IMR-90 (cell line): Measurements from ENCODE around the gene PRSS33. TPM values are rescaled to one million over a fixed set of nuclear protein-coding genes. Genes with fewer than 3 reads are reported as not detected.

Experiments
- ATAC-seq: fragments of 200-7000 bp; cut with Tn5 transposase; 2 replicates; pipeline ENCODE4 v1.9.1; 2020; ENCODE audit warnings: low read depth, mild to moderate bottlenecking, moderate library complexity
- BruUV-seq: library from RNA; stranded (reverse); fragments of 400-500 nt; replicated peaks from 2 replicates; lab custom pipeline; 2021; lab: Mats Ljungman, UMichigan
- CTCF ChIA-PET: fragments of 300-600 bp; formaldehyde crosslinking; extraction: SDS; loops from one replicate; lab custom pipeline; 2021; ENCODE audit warnings: antibody characterized with exemption; lab: Yijun Ruan, JAX
- POLR2A ChIA-PET: fragments of 300-600 bp; sonication (Branson Sonifier 250); formaldehyde crosslinking; loops from one replicate; lab custom pipeline; 2022; ENCODE audit warnings: antibody characterized with exemption; ENCODE audit not compliant: unreplicated experiment; lab: Charles Lee
- DNase-seq: peaks from one replicate; pipeline ENCODE4 v3.0.0; 2013
- H2AFZ ChIP-seq: replicated peaks from 2 replicates; pipeline ENCODE3; 2013; ENCODE audit warnings: low read length, mild to moderate bottlenecking; ENCODE audit not compliant: poor library complexity
- H2AK5ac ChIP-seq: 2 replicates; pipeline ENCODE4 v1.6.1; 2013; ENCODE audit warnings: low read depth, low read length, inconsistent platforms
- H2AK9ac ChIP-seq: replicated peaks from 2 replicates; pipeline ENCODE3; 2013; ENCODE audit warnings: mild to moderate bottlenecking, low read depth, low read length, moderate library complexity; ENCODE audit not compliant: poor library complexity
- H2BK120ac ChIP-seq: 2 replicates; pipeline ENCODE4 v1.6.1; 2013; ENCODE audit warnings: low read depth, low read length, inconsistent platforms
- H2BK15ac ChIP-seq: 3 replicates; pipeline ENCODE4 v1.6.1; 2013; ENCODE audit warnings: low read depth, low read length, inconsistent platforms
- H2BK20ac ChIP-seq: 2 replicates; pipeline ENCODE4 v1.6.1; 2013; ENCODE audit warnings: low read depth, mild to moderate bottlenecking, inconsistent platforms, low read length, moderate library complexity
- H2BK5ac ChIP-seq: 2 replicates; pipeline ENCODE4 v1.6.1; 2013; ENCODE audit warnings: mild to moderate bottlenecking, low read depth, low read length, inconsistent platforms; ENCODE audit not compliant: poor library complexity, severe bottlenecking
- H3K14ac ChIP-seq: replicated peaks from 2 replicates; pipeline ENCODE4 v1.6.1; 2013; ENCODE audit warnings: low read depth, low read length, inconsistent platforms
- H3K18ac ChIP-seq: 2 replicates; pipeline ENCODE4 v1.6.1; 2013; ENCODE audit warnings: low read depth, low read length, control low read depth
- H3K23ac ChIP-seq: 2 replicates; pipeline ENCODE4 v1.6.1; 2013; ENCODE audit warnings: low read depth, low read length, inconsistent platforms
- H3K27ac ChIP-seq: 2 replicates; pipeline ENCODE4 v1.5.1; 2013; ENCODE audit warnings: mild to moderate bottlenecking, control low read depth, low read length; ENCODE audit not compliant: insufficient read depth
- H3K27me3 ChIP-seq: 2 replicates; pipeline ENCODE4 v1.6.1; 2013; ENCODE audit warnings: low read length; ENCODE audit not compliant: control insufficient read depth, insufficient read depth
- H3K36me3 ChIP-seq: 2 replicates; pipeline ENCODE4 v1.6.1; 2013; ENCODE audit warnings: low read length, mixed read lengths; ENCODE audit not compliant: control insufficient read depth, insufficient read depth
- H3K4ac ChIP-seq: 2 replicates; pipeline ENCODE4 v1.6.1; 2013; ENCODE audit warnings: low read depth, low read length, inconsistent platforms
- H3K4me1 ChIP-seq: 2 replicates; pipeline ENCODE4 v1.6.1; 2013; ENCODE audit warnings: low read length, mixed read lengths; ENCODE audit not compliant: control insufficient read depth, insufficient read depth
- H3K4me2 ChIP-seq: 2 replicates; pipeline ENCODE4 v1.6.1; 2013; ENCODE audit warnings: low read depth, mild to moderate bottlenecking, control low read depth, low read length, moderate library complexity
- H3K4me3 ChIP-seq: 2 replicates; pipeline ENCODE4 v1.5.1; 2013; ENCODE audit warnings: low read depth, mild to moderate bottlenecking, control low read depth, low read length, moderate library complexity; ENCODE audit not compliant: insufficient read depth
- H3K56ac ChIP-seq: 2 replicates; pipeline ENCODE4 v1.6.1; 2013; ENCODE audit warnings: low read length, inconsistent platforms; ENCODE audit not compliant: insufficient read depth; ENCODE audit errors: extremely low read depth
- H3K79me1 ChIP-seq, 2 experiments: 2 replicates each; pipeline ENCODE4 v1.6.1; 2013; ENCODE audit warnings: low read length in 2 of 2, inconsistent platforms in 1 of 2, low read depth in 1 of 2
- H3K9ac ChIP-seq: 2 replicates; pipeline ENCODE4 v1.6.1; 2013; ENCODE audit warnings: low read depth, low read length, control low read depth
- H3K9me1 ChIP-seq: 2 replicates; pipeline ENCODE4 v1.6.1; 2013; ENCODE audit warnings: low read length, inconsistent platforms; ENCODE audit not compliant: insufficient read depth
- H3K9me3 ChIP-seq: 2 replicates; pipeline ENCODE4 v1.6.1; 2013; ENCODE audit warnings: low read length; ENCODE audit not compliant: control insufficient read depth, insufficient read depth
- H4K20me1 ChIP-seq: 2 replicates; pipeline ENCODE4 v1.6.1; 2013; ENCODE audit warnings: low read length, inconsistent platforms; ENCODE audit not compliant: insufficient read depth
- H4K5ac ChIP-seq: 2 replicates; pipeline ENCODE4 v1.6.1; 2013; ENCODE audit warnings: mild to moderate bottlenecking, low read depth, low read length, control low read depth
- H4K8ac ChIP-seq, 2 experiments: 2 replicates each; pipeline ENCODE4 v1.6.1; 2013; ENCODE audit warnings: low read depth in 2 of 2, low read length in 2 of 2, control low read depth in 1 of 2, inconsistent platforms in 1 of 2
- H4K91ac ChIP-seq: 2 replicates; pipeline ENCODE4 v1.6.1; 2013; ENCODE audit warnings: low read depth, low read length, inconsistent platforms; ENCODE audit not compliant: insufficient read depth
- BHLHE40 ChIP-seq: fragments of 150-350 bp; IDR thresholded peaks from 2 replicates; pipeline ENCODE4 v1.6.1; 2016; ENCODE audit warnings: mild to moderate bottlenecking, low read depth, low read length
- CEBPB ChIP-seq: IDR thresholded peaks from 2 replicates; pipeline ENCODE4 v1.6.1; 2012; ENCODE audit warnings: low read depth, low read length, improper control_type of control experiment
- CHD1 ChIP-seq: IDR thresholded peaks from 2 replicates; pipeline ENCODE4 v1.6.1; 2012; ENCODE audit warnings: low read depth, low read length, improper control_type of control experiment
- CTCF ChIP-seq: conservative IDR thresholded peaks from 2 replicates; pipeline ENCODE4 v1.5.1; 2012; ENCODE audit warnings: mild to moderate bottlenecking, low read depth, low read length, improper control_type of control experiment
- MAFK ChIP-seq: IDR thresholded peaks from 2 replicates; pipeline ENCODE4 v1.6.1; 2012; ENCODE audit warnings: low read depth, low read length, improper control_type of control experiment
- MAZ ChIP-seq: IDR thresholded peaks from 2 replicates; pipeline ENCODE4 v1.6.1; 2012; ENCODE audit warnings: low read depth, mild to moderate bottlenecking, low read length, improper control_type of control experiment, moderate library complexity, borderline replicate concordance
- MXI1 ChIP-seq: IDR thresholded peaks from 2 replicates; pipeline ENCODE4 v1.6.1; 2012; ENCODE audit warnings: low read depth, mild to moderate bottlenecking, low read length, moderate library complexity, borderline replicate concordance
- NFE2L2 ChIP-seq: fragments of 150-350 bp; IDR thresholded peaks from 2 replicates; pipeline ENCODE4 v1.6.1; 2016; ENCODE audit warnings: low read depth, mild to moderate bottlenecking, low read length
- POLR2A ChIP-seq: IDR thresholded peaks from 2 replicates; pipeline ENCODE4 v1.6.1; 2012; ENCODE audit warnings: mild to moderate bottlenecking, low read depth, low read length
- RCOR1 ChIP-seq: IDR thresholded peaks from 2 replicates; pipeline ENCODE4 v1.6.1; 2012; ENCODE audit warnings: mild to moderate bottlenecking, low read length, improper control_type of control experiment; ENCODE audit not compliant: insufficient replicate concordance
- RFX5 ChIP-seq: IDR thresholded peaks from 2 replicates; pipeline ENCODE4 v1.8.0; 2012; ENCODE audit warnings: low read depth, mild to moderate bottlenecking, low read length, moderate library complexity
- SMC3 ChIP-seq: fragments of 150-350 bp; IDR thresholded peaks from 2 replicates; pipeline ENCODE4 v1.6.1; 2016; ENCODE audit warnings: low read depth, mild to moderate bottlenecking, antibody characterized with exemption, low read length, moderate library complexity
- WGBS, 2 experiments: methylation state at CpG; one replicate each; pipeline versions ENCODE4 v1.1.5 to v1.1.7; 2013; ENCODE audit warnings: missing lambda C conversion rate in 2 of 2; ENCODE audit not compliant: insufficient read length in 1 of 2; ENCODE audit errors: extremely low coverage in 2 of 2; 5-methylcytosine and 5-hydroxymethylcytosine counted together
- dilution Hi-C: fragments of 300-500 bp; cut with HindIII; formaldehyde crosslinking; loops from one replicate; pipeline ENCODE4 v1.14.3; 2018; ENCODE audit warnings: low sequenced_read_pairs; ENCODE audit not compliant: unreplicated experiment
- in situ Hi-C: fragments of 300-500 bp; cut with MboI; formaldehyde crosslinking; loops from 3 replicates; pipeline ENCODE4 v1.14.3; 2019; ENCODE audit warnings: low sequenced_read_pairs, inconsistent platforms, mixed read lengths
- intact Hi-C: fragments of 100-400 bp; cut with micrococcal nuclease; formaldehyde crosslinking; loops from 2 replicates; pipeline ENCODE4 v1.10.0; 2022
- polyA plus RNA-seq, 3 experiments: library from polyadenylated mRNA; depleted of rRNA; stranded (reverse); fragments of >200 nt; gene quantifications; 2 replicates each; pipeline ENCODE4 v1.2.3, GENCODE V29; 2012; ENCODE audit warnings: low replicate concordance in 1 of 3
- total RNA-seq: library from RNA; depleted of rRNA; stranded (reverse); fragments of >200 nt; gene quantifications from 2 replicates; pipeline ENCODE4 v1.2.3, GENCODE V29; 2012
- TF ChIP-seq, protein P1 (sequence below): fragments of 150-350 bp; IDR thresholded peaks from 2 replicates; pipeline ENCODE4 v1.6.1; 2016; ENCODE audit warnings: low read depth, mild to moderate bottlenecking, low read length, moderate library complexity, borderline replicate concordance
- TF ChIP-seq, protein P2 (sequence below): fragments of 150-350 bp; IDR thresholded peaks from 2 replicates; pipeline ENCODE4 v1.6.1; 2017; ENCODE audit warnings: mild to moderate bottlenecking, antibody characterized with exemption, low read length, low read depth

The PRSS33 gene
- total and polyA plus RNA-seq, 2 of the 4 experiments (the other 2 are of a cell fraction): not detected

DNA sequence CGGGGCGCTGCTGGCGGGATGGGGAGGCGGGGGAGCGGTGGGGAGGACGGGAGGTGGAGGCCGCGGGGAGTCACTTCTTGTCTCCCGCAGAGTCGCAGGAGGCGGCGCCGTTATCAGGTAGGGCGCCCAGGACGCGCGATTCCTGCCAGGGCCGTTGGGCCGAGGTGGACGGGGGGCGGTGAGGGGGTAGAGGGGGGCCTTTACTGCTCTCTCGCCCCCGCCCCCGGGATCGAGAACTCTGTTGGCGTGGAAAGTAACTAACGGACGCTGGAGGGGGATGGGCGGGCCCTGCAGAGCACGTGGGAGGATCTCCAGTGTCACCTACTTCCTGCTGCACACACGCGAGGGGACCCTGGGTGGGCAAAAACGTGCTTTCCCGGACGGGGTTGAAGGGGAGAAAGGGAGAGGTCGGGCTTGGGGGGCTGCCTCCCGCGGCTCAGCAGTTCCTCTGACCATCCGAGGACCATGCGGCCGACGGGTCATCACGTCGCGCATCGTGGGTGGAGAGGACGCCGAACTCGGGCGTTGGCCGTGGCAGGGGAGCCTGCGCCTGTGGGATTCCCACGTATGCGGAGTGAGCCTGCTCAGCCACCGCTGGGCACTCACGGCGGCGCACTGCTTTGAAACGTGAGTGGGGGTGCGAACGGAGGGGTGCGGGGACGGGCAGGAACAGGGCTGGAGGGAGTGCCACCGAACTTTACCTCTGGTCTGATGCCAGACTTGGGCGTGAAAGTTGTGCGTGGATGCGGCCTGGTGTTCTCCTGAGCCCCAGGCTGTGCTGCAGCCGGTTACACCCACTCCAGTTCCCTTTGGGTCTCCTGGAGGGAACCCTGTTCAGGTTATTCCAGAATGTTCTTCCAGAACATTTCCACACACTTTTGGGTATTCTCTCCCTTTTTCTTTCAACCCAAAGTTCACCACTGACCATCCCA is 30.2 kb upstream of the PRSS33 start:
- CTCF ChIA-PET: no interaction called here
- no peak overlapping the region for H3K18ac ChIP-seq
- H3K27ac ChIP-seq: no peak overlapping the region
- ATAC-seq (no peak), DNase-seq (no peak)
- H3K4me2 ChIP-seq: no peak overlapping the region
- H2BK20ac ChIP-seq: no peak overlapping the region
- intact Hi-C loops: no loop called here
- H2BK5ac ChIP-seq: no peak overlapping the region
- H3K9me3 ChIP-seq: no peaks in the 10 kb centered on the region
- H2AFZ ChIP-seq: no peak overlapping the region
- H3K4me1 ChIP-seq: no peaks in the 10 kb centered on the region
- H3K27me3 ChIP-seq: peaks cover 51% of the 10 kb centered on the region
- H3K9me1 ChIP-seq: no peaks in the 10 kb centered on the region
- no peak for TF ChIP-seq MAFK
- TF ChIP-seq, protein P1, sequence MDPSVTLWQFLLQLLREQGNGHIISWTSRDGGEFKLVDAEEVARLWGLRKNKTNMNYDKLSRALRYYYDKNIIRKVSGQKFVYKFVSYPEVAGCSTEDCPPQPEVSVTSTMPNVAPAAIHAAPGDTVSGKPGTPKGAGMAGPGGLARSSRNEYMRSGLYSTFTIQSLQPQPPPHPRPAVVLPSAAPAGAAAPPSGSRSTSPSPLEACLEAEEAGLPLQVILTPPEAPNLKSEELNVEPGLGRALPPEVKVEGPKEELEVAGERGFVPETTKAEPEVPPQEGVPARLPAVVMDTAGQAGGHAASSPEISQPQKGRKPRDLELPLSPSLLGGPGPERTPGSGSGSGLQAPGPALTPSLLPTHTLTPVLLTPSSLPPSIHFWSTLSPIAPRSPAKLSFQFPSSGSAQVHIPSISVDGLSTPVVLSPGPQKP: no peak
- TF ChIP-seq CHD1: no peak
- no peak for TF ChIP-seq RCOR1
- no peak for TF ChIP-seq CEBPB
- no peak for TF ChIP-seq MAZ
- no peak for TF ChIP-seq CTCF
- no peak for TF ChIP-seq MXI1
- TF ChIP-seq POLR2A: no peak
- TF ChIP-seq RFX5: no peak
- no peak for TF ChIP-seq NFE2L2
- TF ChIP-seq, protein P2, sequence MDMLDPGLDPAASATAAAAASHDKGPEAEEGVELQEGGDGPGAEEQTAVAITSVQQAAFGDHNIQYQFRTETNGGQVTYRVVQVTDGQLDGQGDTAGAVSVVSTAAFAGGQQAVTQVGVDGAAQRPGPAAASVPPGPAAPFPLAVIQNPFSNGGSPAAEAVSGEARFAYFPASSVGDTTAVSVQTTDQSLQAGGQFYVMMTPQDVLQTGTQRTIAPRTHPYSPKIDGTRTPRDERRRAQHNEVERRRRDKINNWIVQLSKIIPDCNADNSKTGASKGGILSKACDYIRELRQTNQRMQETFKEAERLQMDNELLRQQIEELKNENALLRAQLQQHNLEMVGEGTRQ: no peak
- no peak for TF ChIP-seq SMC3
- TF ChIP-seq BHLHE40: no peak
- H3K56ac ChIP-seq: no peak overlapping the region
- H4K91ac ChIP-seq: no peak overlapping the region
- POLR2A ChIA-PET: no interaction called here
- in situ Hi-C loops: no loop called here
- H3K23ac ChIP-seq: no peak overlapping the region
- H2BK120ac ChIP-seq: no peak overlapping the region
- no peak overlapping the region for H3K9ac ChIP-seq
- dilution Hi-C loops: no loop called here
- no peak overlapping the region for H2AK5ac ChIP-seq
- no TSS peak for BruUV-seq
- WGBS, 2 experiments: 74% methylated on average over 39 of the region's 68 CpGs; no CpG with 5 or more reads in 1 of the 2 experiments
- H3K4me3 ChIP-seq: no peak overlapping the region
- H3K36me3 ChIP-seq: no peaks in the 10 kb centered on the region
- H2AK9ac ChIP-seq: peak overlapping the region; percentile 55
- no peak overlapping the region for H2BK15ac ChIP-seq
- H4K8ac ChIP-seq: no peak overlapping the region
- H3K79me1 ChIP-seq: no peaks in the 10 kb centered on the region
- H3K4ac ChIP-seq: no peak overlapping the region
- H4K5ac ChIP-seq: no peak overlapping the region
- no peaks in the 10 kb centered on the region for H4K20me1 ChIP-seq
- H3K14ac ChIP-seq: no peak overlapping the region
